ENCODE results near the gene ZBTB43.

The ZBTB43 gene

GRCh38 chr9:126838055-126838811 is 33.4 kb downstream of the ZBTB43 start:
- H3K4me1 ChIP-seq (ENCODE audit: control insufficient read depth in 1 of 2, insufficient read depth in 2 of 2, low read length in 2 of 2), result no peaks in the 10 kb centered on the region
- H3K36me3 ChIP-seq (ENCODE audit: control insufficient read depth in 1 of 2, insufficient read depth in 2 of 2, low read length in 2 of 2), result peaks cover 21 to 30% of the 10 kb centered on the region in 2 donors
- no peak overlapping the region for H3K4me3 ChIP-seq (ENCODE audit: low read depth in 1 of 2, low read length in 2 of 2)
- H3K9ac ChIP-seq (ENCODE audit: low read depth in 1 of 2, low read length in 2 of 2), result no peak overlapping the region
- no peak overlapping the region for H3K27ac ChIP-seq (ENCODE audit: low read depth, low read length)
- H3K27me3 ChIP-seq (ENCODE audit: control insufficient read depth in 1 of 2, insufficient read depth in 2 of 2, low read length in 2 of 2), result no peaks in the 10 kb centered on the region
- no peaks in the 10 kb centered on the region for H3K9me3 ChIP-seq (ENCODE audit: control insufficient read depth in 1 of 2, low read length in 2 of 2)

- Histone ChIP-seq H3K27me3 (ENCODE audit: control insufficient read depth in 1 of 2, insufficient read depth in 2 of 2, low read length in 2 of 2) (no peaks in the 10 kb centered on the region), H3K36me3 (ENCODE audit: control insufficient read depth in 1 of 2, insufficient read depth in 2 of 2, low read length in 2 of 2) (peaks cover 15 to 24% of the 10 kb centered on the region in 2 donors), H3K9ac (ENCODE audit: low read depth in 1 of 2, low read length in 2 of 2) (no peak overlapping the region), H3K4me1 (ENCODE audit: control insufficient read depth in 1 of 2, insufficient read depth in 2 of 2, low read length in 2 of 2) (no peaks in the 10 kb centered on the region), H3K4me3 (ENCODE audit: low read depth in 1 of 2, low read length in 2 of 2) (no peak overlapping the region), H3K9me3 (ENCODE audit: control insufficient read depth in 1 of 2, low read length in 2 of 2) (no peaks in the 10 kb centered on the region), H3K27ac (ENCODE audit: low read depth, low read length) (no peak overlapping the region)
Measured at GRCh38 chr9:126838895-126839294, 34.1 kb downstream of the ZBTB43 start.

- no peak overlapping the region for H3K27ac ChIP-seq (ENCODE audit: low read depth, low read length)
- H3K4me3 ChIP-seq (ENCODE audit: low read depth in 1 of 2, low read length in 2 of 2), result no peak overlapping the region
- H3K9me3 ChIP-seq (ENCODE audit: control insufficient read depth in 1 of 2, low read length in 2 of 2), result no peaks in the 10 kb centered on the region
- H3K36me3 ChIP-seq (ENCODE audit: control insufficient read depth in 1 of 2, insufficient read depth in 2 of 2, low read length in 2 of 2), result peaks cover 12 to 21% of the 10 kb centered on the region in 2 donors
- H3K4me1 ChIP-seq (ENCODE audit: control insufficient read depth in 1 of 2, insufficient read depth in 2 of 2, low read length in 2 of 2), result no peaks in the 10 kb centered on the region
- no peak overlapping the region for H3K9ac ChIP-seq (ENCODE audit: low read depth in 1 of 2, low read length in 2 of 2)
- H3K27me3 ChIP-seq (ENCODE audit: control insufficient read depth in 1 of 2, insufficient read depth in 2 of 2, low read length in 2 of 2), result no peaks in the 10 kb centered on the region
Measured at GRCh38 chr9:126839301-126839700, 34.5 kb downstream of the ZBTB43 start.

- no peak overlapping the region for H3K27ac ChIP-seq (ENCODE audit: low read depth, low read length)
- no peak overlapping the region for H3K4me3 ChIP-seq (ENCODE audit: low read depth in 1 of 2, low read length in 2 of 2)
- no peak overlapping the region for H3K9ac ChIP-seq (ENCODE audit: low read depth in 1 of 2, low read length in 2 of 2)
Measured at GRCh38 chr9:126842220-126842842, 37.5 kb downstream of the ZBTB43 start.

GRCh38 chr9:126842977-126843799 is 38.3 kb downstream of the ZBTB43 start:
- H3K9me3 ChIP-seq (ENCODE audit: control insufficient read depth in 1 of 2, low read length in 2 of 2), result no peaks in the 10 kb centered on the region
- H3K36me3 ChIP-seq (ENCODE audit: control insufficient read depth in 1 of 2, insufficient read depth in 2 of 2, low read length in 2 of 2), result peaks cover 9% of the 10 kb centered on the region in 2 donors
- no peak overlapping the region for H3K27ac ChIP-seq (ENCODE audit: low read depth, low read length)
- no peaks in the 10 kb centered on the region for H3K27me3 ChIP-seq (ENCODE audit: control insufficient read depth in 1 of 2, insufficient read depth in 2 of 2, low read length in 2 of 2)
- H3K4me1 ChIP-seq (ENCODE audit: control insufficient read depth in 1 of 2, insufficient read depth in 2 of 2, low read length in 2 of 2), result no peaks in the 10 kb centered on the region
- H3K9ac ChIP-seq (ENCODE audit: low read depth in 1 of 2, low read length in 2 of 2), result no peak overlapping the region
- no peak overlapping the region for H3K4me3 ChIP-seq (ENCODE audit: low read depth in 1 of 2, low read length in 2 of 2)

More at GRCh38 chr9:126842220-126842842, 37.5 kb downstream of the ZBTB43 start:
- Histone ChIP-seq H3K36me3 (ENCODE audit: control insufficient read depth in 1 of 2, insufficient read depth in 2 of 2, low read length in 2 of 2) (peaks cover 9 to 12% of the 10 kb centered on the region in 2 donors), H3K9me3 (ENCODE audit: control insufficient read depth in 1 of 2, low read length in 2 of 2) (no peaks in the 10 kb centered on the region), H3K4me1 (ENCODE audit: control insufficient read depth in 1 of 2, insufficient read depth in 2 of 2, low read length in 2 of 2) (no peaks in the 10 kb centered on the region), H3K27me3 (ENCODE audit: control insufficient read depth in 1 of 2, insufficient read depth in 2 of 2, low read length in 2 of 2) (no peaks in the 10 kb centered on the region)

- H3K9me3 ChIP-seq (ENCODE audit: control insufficient read depth in 1 of 2, low read length in 2 of 2), result no peaks in the 10 kb centered on the region
- no peak overlapping the region for H3K9ac ChIP-seq (ENCODE audit: low read depth in 1 of 2, low read length in 2 of 2)
Measured at GRCh38 chr9:126844085-126844484, 39.2 kb downstream of the ZBTB43 start.

GRCh38 chr9:126847051-126847450 is 42.2 kb downstream of the ZBTB43 start:
- no peaks in the 10 kb centered on the region for H3K36me3 ChIP-seq (ENCODE audit: control insufficient read depth in 1 of 2, insufficient read depth in 2 of 2, low read length in 2 of 2)
- H3K9ac ChIP-seq (ENCODE audit: low read depth in 1 of 2, low read length in 2 of 2), result no peak overlapping the region
- H3K9me3 ChIP-seq (ENCODE audit: control insufficient read depth in 1 of 2, low read length in 2 of 2), result no peaks in the 10 kb centered on the region
- H3K27me3 ChIP-seq (ENCODE audit: control insufficient read depth in 1 of 2, insufficient read depth in 2 of 2, low read length in 2 of 2), result peaks cover 0 to 7% of the 10 kb centered on the region in 2 donors
- H3K4me1 ChIP-seq (ENCODE audit: control insufficient read depth in 1 of 2, insufficient read depth in 2 of 2, low read length in 2 of 2), result no peaks in the 10 kb centered on the region
- no peak overlapping the region for H3K4me3 ChIP-seq (ENCODE audit: low read depth in 1 of 2, low read length in 2 of 2)
- H3K27ac ChIP-seq (ENCODE audit: low read depth, low read length), result no peak overlapping the region

More at GRCh38 chr9:126844085-126844484, 39.2 kb downstream of the ZBTB43 start:
- Histone ChIP-seq H3K4me3 (ENCODE audit: low read depth in 1 of 2, low read length in 2 of 2) (no peak overlapping the region), H3K36me3 (ENCODE audit: control insufficient read depth in 1 of 2, insufficient read depth in 2 of 2, low read length in 2 of 2) (peaks cover under 1% of the 10 kb centered on the region in 2 donors), H3K27ac (ENCODE audit: low read depth, low read length) (no peak overlapping the region), H3K27me3 (ENCODE audit: control insufficient read depth in 1 of 2, insufficient read depth in 2 of 2, low read length in 2 of 2) (no peaks in the 10 kb centered on the region), H3K4me1 (ENCODE audit: control insufficient read depth in 1 of 2, insufficient read depth in 2 of 2, low read length in 2 of 2) (no peaks in the 10 kb centered on the region)

- no peak overlapping the region for H3K27ac ChIP-seq (ENCODE audit: low read depth, low read length)
Measured at GRCh38 chr9:126849591-126850225, 44.9 kb downstream of the ZBTB43 start.

GRCh38 chr9:126851286-126851880 is 46.5 kb downstream of the ZBTB43 start:
- Histone ChIP-seq H3K9me3 (ENCODE audit: control insufficient read depth in 1 of 2, low read length in 2 of 2) (no peaks in the 10 kb centered on the region), H3K27ac (ENCODE audit: low read depth, low read length) (no peak overlapping the region), H3K4me1 (ENCODE audit: control insufficient read depth in 1 of 2, insufficient read depth in 2 of 2, low read length in 2 of 2) (no peaks in the 10 kb centered on the region), H3K9ac (ENCODE audit: low read depth in 1 of 2, low read length in 2 of 2) (no peak overlapping the region), H3K4me3 (ENCODE audit: low read depth in 1 of 2, low read length in 2 of 2) (no peak overlapping the region), H3K27me3 (ENCODE audit: control insufficient read depth in 1 of 2, insufficient read depth in 2 of 2, low read length in 2 of 2) (peaks cover 5 to 17% of the 10 kb centered on the region in 2 donors), H3K36me3 (ENCODE audit: control insufficient read depth in 1 of 2, insufficient read depth in 2 of 2, low read length in 2 of 2) (no peaks in the 10 kb centered on the region)

More at GRCh38 chr9:126849591-126850225, 44.9 kb downstream of the ZBTB43 start:
- no peak overlapping the region for H3K9ac ChIP-seq (ENCODE audit: low read depth in 1 of 2, low read length in 2 of 2)
- H3K4me3 ChIP-seq (ENCODE audit: low read depth in 1 of 2, low read length in 2 of 2), result no peak overlapping the region
- H3K36me3 ChIP-seq (ENCODE audit: control insufficient read depth in 1 of 2, insufficient read depth in 2 of 2, low read length in 2 of 2), result no peaks in the 10 kb centered on the region
- no peaks in the 10 kb centered on the region for H3K4me1 ChIP-seq (ENCODE audit: control insufficient read depth in 1 of 2, insufficient read depth in 2 of 2, low read length in 2 of 2)
- H3K9me3 ChIP-seq (ENCODE audit: control insufficient read depth in 1 of 2, low read length in 2 of 2), result no peaks in the 10 kb centered on the region
- H3K27me3 ChIP-seq (ENCODE audit: control insufficient read depth in 1 of 2, insufficient read depth in 2 of 2, low read length in 2 of 2), result peaks cover 2 to 17% of the 10 kb centered on the region in 2 donors
